Activated CD8-positive, alpha-beta memory T cell treated with anti-CD3 and anti-CD28 coated beads, Interleukin-2, amount 50 U/mL, for 1 hour (primary cell): ENCODE measurements around the gene COX19.

Experiments
- DNase-seq: peaks from one replicate; pipeline ENCODE4 v3.0.0-alpha.2; 2020; ENCODE audit errors: extremely low read depth

Gene COX19

GRCh38 chr7:991729-992656 lies 16.6 kb upstream of the COX19 start:
- no peak for DNase-seq

- DNase-seq: no peak
Observed at GRCh38 chr7:990933-991728, 15.8 kb upstream of the COX19 start.

- no peak for DNase-seq
Observed at GRCh38 chr7:990352-990932, 15.1 kb upstream of the COX19 start.

GRCh38 chr7:988963-989529 lies 13.7 kb upstream of the COX19 start:
- DNase-seq: no peak

- DNase-seq: no peak
Observed at GRCh38 chr7:988426-988911, 13.1 kb upstream of the COX19 start.

GRCh38 chr7:987909-988308 lies 12.6 kb upstream of the COX19 start:
- DNase-seq: no peak

- DNase-seq: no peak
Observed at GRCh38 chr7:986766-987751, 11.7 kb upstream of the COX19 start.

GRCh38 chr7:985915-986741 lies 10.8 kb upstream of the COX19 start:
- no peak for DNase-seq

GRCh38 chr7:985127-985416 lies 9.7 kb upstream of the COX19 start:
- no peak for DNase-seq

GRCh38 chr7:984361-985126 lies 9.2 kb upstream of the COX19 start:
- no peak for DNase-seq

- no peak for DNase-seq
Observed at GRCh38 chr7:983616-984071, 8.3 kb upstream of the COX19 start.

- no peak for DNase-seq
Observed at GRCh38 chr7:983004-983615, 7.8 kb upstream of the COX19 start, which contains the start of gene CYP2W1. CYP2W1 (plus strand) TSS chr7:983181; CDS start chr7:983212, 31 bp downstream.

GRCh38 chr7:982511-983003 lies 7.2 kb upstream of the COX19 start:
- no peak for DNase-seq

GRCh38 chr7:981793-982510 lies 6.6 kb upstream of the COX19 start:
- DNase-seq: no peak

- DNase-seq: no peak
Observed at GRCh38 chr7:979886-980571, 4.7 kb upstream of the COX19 start.

GRCh38 chr7:979151-979550 lies 3.8 kb upstream of the COX19 start:
- no peak for DNase-seq

- no peak for DNase-seq
Observed at GRCh38 chr7:978416-979091, 3.2 kb upstream of the COX19 start.
